HG03045 (cell line): ENCODE measurements around the gene BPIFA3.

Experiments used
- ATAC-seq: cut with Tn5 transposase; IDR thresholded peaks from one replicate; pipeline ENCODE4 v1.9.1; 2021; ENCODE audit warnings: mild to moderate bottlenecking, moderate library complexity; ENCODE audit not compliant: unreplicated experiment

Gene BPIFA3

DNA sequence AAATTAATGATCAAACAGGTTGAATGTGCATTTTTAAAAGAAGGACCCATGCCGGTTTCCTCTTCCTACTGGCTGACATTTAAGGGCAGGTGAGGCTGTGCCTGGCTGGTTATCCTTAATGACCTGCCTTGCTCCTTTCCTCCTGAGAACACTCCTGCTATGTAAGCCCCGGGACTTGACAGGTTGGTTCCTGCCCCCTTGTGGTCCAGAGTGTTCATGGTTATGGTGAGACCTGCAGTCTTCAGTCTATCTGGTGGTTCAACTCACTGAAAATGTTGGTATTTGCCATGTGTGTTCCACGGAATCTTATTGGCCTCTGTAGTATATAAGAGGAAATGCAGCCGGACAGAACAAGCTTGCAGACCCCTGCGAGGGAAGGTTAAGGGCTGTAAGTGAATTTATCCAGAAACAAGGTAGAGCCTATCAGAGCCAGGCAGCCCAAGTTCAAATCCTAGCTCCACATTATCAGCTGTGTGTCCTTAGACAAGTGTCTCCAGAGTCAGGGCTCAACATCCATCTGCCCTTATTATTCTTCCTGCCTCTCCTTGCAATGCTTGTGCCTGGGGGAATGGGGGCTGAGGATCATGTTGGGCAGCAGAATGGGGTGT lies 5.2 kb upstream of the BPIFA3 start:
- no peak for ATAC-seq

DNA sequence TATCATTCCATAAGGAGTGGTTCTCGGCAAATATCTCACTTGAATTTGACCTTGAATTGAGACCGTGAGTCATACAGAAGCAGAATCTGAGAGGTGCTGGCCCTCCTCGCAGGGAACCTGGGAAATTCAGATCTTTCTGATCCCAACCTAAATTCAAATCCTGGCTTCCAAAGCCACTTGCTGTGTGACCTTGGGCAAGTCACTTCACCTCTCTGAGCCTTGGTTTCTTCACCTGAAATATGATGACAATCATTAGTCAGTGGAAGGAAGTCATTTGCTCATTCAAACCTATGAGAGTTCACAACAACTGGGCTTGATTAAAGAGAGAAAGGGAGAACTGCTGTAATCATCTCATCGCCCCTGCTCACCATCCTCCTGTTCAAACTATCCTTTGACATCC lies 7.2 kb downstream of the BPIFA3 start:
- no peak for ATAC-seq

DNA sequence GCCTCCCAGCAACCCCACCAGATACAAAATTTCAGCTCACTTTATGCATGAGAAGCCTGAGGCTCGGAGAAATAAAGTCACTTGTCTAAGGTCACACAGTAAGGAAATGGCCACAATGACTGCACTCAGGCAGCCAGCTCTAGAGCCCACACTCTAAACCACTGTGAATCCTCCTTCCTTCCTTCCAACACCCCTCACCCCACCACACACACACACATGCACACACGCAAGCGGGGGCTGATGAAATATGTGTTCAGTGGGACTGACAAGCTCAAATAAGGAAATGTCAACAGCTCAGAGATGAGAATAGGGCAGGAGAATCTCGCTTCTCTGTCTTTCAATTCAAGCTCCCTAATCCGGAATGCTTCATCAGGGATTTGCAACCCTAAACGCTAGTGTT lies 12.7 kb downstream of the BPIFA3 start:
- ATAC-seq, result no peak

DNA sequence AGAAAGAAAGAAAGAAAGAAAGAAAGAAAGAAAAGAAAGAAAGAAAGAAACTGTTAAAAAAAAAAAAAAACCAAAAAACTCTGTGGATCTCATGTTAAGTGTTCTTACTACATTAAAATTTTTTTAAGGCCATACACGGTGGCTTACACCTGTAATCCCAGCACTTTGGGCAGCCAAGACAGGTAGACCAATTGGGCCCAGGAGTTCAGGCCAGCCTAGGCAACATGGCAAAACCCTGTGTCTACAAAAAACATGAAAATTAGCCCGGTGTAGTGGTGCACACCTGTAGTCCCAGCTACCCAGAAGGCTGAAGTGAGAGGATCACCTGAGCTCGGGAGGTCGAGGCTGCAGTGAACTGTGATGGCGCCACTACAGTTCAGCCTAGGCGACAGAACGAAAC lies 14.1 kb downstream of the BPIFA3 start:
- ATAC-seq, result no peak

GRCh38 chr20:33232486-33233072 lies 15.4 kb downstream of the BPIFA3 start:
- no peak for ATAC-seq

DNA sequence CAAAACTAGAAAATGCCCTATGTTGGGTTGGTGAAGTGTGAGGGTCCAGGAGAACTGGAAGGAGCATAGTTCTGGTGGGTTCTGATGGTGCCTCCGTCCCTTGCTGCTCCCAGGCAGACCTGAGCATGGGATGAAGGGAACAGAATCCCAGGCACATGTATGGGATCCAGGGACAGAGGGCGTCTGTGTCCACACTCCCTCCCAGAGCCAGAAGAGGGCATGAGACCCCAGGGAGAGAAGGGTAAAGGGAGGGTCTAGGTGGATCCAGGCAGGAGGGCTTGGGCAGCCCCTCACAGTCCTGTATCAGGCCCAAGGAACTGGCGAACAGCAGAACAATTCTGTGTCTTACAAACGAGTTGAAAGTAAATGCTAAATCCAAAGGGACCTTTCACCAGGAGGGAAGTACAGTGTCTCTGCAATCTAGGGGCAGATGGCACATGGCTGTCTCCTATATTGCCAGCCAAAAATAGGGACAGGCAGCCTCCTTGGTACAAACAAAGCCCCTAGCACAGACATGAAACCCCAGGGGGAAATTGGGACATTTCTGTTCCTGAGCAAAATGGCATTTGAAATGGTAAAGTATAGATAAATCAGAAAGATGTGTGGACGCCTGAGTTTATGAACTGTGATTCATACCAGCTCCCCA lies 16.1 kb downstream of the BPIFA3 start:
- ATAC-seq, result no peak

DNA sequence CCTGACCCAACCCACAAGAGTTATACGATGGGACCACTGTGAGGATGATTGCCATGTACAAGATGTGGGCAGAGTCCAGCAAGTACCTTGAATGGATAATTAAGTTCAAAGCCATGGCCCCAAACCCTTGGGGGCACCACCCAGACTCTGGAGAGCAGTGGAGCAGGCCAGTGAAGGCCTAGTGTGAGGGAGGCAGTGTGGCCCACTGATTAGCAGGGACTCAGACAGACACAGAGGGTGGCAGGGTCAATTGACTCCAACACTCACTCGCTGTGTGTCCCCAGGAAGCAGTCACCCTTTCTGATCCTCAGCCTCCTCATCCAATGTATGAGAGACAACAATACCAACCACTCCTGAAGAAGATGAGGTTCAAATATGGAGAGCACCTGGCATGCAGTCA lies 16.9 kb downstream of the BPIFA3 start:
- no peak for ATAC-seq

- ATAC-seq, result no peak
These were observed 18.5 kb downstream of the BPIFA3 start, which contains the start of gene BPIFA1 for GRCh38 chr20:33235696-33236095. TSS of gene BPIFA1 (plus strand) at chr20:33235996. CDS start at chr20:33237712, 1,716 bp downstream.

- ATAC-seq, result no peak
These were observed 19.2 kb downstream of the BPIFA3 start for GRCh38 chr20:33236351-33236750.

DNA sequence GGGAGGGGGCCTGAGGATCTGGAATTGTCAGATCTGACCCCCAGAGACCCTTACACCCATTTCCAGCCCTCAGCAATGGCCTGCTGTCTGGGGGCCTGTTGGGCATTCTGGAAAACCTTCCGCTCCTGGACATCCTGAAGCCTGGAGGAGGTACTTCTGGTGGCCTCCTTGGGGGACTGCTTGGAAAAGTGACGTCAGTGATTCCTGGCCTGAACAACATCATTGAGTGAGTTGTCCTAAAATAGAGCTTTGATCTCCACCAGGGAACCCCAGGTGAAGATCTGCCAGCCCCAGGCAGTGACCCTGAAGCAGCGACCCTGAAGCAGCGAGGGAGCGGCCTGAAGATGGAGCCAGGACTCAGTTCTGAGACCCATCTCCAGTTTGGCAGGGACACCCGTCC lies 20.8 kb downstream of the BPIFA3 start:
- ATAC-seq, result no peak

DNA sequence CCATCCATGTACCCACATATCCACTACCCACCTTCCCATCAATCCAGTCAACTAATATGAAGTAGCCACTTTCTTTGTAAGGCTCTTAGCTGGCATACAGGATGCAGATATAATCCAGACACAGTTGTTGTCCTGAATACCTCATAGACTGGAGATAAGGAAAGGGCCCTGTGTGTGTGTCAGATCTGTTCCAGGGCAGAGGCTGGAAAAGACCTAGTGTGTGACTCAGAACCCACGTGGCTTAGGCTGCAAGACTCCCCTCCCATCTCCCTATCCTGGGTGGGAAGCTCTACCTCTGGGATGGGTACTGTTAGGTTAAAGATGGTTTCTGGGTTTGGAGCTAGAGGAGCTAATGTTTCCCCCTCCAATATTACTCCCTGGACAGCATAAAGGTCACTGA lies 22.3 kb downstream of the BPIFA3 start:
- no peak for ATAC-seq

DNA sequence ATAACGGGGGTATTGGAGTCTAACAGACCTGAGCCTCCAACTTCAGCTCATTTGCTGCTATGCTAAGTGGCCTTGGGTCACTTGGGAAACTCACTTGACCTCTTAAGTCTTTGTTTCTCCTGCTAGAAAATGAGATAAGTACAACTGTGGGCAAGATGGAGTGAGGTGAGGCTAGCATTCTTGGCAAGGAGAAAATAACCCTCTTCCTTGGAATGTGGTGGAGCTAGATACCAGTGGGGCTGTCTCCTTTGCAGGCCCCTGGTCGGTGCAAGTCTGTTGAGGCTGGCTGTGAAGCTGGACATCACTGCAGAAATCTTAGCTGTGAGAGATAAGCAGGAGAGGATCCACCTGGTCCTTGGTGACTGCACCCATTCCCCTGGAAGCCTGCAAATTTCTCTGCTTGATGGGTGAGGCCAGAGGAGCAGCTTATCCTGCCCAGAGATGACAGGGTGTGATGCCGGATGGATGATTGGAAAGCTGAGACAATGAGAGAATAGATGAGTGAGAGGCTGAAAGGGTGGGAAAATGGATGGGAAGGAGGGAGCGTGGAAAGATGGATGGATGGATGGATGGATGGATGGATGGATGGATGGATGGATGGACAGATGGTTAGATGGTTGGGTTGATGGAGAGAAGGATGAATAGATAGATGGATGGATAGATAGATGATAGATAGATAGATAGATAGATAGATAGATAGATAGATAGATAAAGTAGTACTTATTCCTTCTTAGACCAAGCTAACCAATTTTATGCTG lies 23.0 kb downstream of the BPIFA3 start:
- no peak for ATAC-seq

DNA sequence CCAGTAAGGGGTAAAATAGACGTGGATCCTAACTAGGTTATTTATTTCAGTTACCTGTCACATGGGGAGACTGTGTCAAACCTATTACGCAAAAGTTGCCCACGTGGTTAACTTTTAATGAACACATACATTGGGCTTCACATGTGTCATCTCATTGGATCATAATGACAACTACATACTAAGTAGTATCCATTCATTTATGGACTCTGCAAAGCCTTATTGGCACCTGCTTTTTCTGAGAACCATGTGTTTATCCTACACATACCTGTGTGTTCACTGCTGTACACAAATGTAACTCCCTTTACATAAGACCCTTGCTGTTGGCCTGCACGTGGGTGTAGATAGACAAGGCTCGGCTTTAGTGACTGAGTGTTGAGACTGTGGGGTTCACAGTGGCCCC lies 23.8 kb downstream of the BPIFA3 start:
- no peak for ATAC-seq

DNA sequence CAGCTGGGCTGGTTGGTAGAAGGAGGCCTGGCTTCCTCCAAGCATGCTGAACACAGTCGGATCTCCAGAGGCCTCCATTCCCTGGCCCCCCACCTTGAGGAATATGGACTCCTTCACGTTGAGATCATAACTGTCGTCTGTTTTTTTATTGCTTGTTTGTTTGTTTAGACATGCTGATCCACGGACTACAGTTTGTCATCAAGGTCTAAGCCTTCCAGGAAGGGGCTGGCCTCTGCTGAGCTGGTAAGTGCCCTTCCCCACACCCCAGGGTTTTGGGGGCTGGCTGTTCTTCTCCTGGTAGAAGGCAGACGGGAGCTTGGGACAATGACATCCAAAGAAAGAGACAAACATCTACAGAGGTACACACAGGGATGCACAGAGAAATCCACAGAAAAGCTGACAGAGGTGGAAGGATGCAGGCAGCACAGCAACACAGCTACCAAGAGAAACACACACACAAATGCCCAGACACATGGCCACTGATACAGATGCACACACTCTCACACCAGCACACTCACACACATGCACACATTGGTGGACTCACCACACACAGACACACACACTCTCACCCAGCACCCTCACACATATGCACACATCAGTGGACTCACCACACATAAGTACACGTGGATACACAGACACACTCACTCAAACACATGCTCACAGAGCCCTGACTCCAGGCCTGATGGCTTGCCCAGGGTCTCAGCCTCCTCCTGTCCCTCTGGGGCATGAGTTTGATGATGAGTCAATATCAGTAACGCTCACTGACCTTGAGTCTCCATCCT lies 25.4 kb downstream of the BPIFA3 start:
- no peak for ATAC-seq

GRCh38 chr20:33246077-33246476 lies 28.9 kb downstream of the BPIFA3 start:
- no peak for ATAC-seq

DNA sequence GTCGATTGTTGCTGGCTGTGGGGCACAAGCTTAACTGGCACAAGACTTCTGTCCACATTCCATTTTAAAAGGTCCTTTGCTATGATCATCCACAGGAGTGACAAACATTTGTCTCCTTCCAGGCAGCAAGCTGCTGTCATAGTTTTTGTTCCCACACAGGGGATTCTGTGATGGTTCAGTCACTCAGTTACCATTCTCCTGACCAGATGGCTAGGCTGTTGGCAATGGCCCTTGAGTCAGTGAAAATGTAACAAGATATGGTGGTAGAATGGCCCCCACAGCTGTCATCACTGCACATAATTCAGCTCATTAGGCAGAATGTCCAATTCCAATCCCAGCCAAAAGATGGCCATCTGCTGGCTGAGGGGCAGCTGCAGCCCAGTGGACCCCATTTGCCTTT lies 32.3 kb downstream of the BPIFA3 start:
- no peak for ATAC-seq

DNA sequence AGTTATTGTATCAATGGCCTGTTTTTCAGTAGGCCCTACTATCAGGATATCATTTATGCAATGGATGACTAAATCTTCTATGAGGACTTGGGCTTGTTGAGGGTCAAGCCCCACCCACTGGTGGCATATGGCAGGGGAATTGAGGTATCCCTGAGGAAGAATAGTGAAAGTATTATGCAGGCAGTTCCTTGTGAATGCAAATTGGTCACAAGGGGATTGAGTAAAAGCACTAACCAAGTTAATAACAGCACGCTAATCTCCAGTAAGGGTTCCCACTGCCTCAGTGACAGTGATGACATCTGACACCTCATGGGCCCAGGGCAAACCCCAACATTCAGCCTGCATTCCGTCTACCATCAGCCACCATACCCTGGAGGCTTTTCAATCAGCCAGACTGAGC lies 33.5 kb downstream of the BPIFA3 start:
- ATAC-seq, result no peak

DNA sequence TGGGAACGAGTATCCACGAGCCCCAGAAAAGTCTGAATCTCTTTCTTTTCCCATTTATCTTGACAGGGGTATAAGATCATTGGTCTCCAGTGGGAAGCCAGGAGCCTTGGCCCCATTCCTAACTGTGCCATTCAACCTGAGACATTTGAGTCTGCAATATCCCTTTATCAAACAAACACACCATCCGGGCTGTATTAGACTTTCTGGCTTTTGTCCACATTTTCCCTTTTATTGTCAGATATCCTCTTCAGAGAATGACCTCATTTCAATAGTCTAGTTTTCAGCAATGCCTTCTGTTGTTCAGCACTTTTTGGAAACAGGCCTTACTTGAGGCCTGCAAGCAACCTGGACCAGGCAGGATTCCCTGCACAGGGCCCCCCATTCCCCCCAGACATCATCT lies 34.3 kb downstream of the BPIFA3 start:
- no peak for ATAC-seq

- no peak for ATAC-seq
These were observed 35.3 kb downstream of the BPIFA3 start for GRCh38 chr20:33252460-33252859.

DNA sequence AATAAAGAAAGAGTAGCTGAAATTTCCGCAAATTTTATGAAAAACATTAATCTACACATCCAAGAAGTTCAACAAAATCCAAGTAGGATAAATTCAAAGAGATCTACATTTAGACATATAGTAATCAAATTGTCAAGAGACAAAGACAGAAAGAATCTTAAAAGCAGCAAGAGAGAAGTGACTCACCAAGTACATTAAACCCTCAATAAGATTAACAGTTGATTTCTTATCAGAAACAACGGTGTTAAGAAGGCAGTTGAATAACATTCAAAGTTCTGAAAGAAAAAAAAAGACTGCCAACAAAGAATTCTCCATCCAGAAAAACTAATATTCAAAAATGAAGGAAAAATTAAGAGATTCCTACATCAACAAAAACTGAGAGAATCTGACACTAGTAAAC lies 37.9 kb downstream of the BPIFA3 start:
- ATAC-seq, result no peak

DNA sequence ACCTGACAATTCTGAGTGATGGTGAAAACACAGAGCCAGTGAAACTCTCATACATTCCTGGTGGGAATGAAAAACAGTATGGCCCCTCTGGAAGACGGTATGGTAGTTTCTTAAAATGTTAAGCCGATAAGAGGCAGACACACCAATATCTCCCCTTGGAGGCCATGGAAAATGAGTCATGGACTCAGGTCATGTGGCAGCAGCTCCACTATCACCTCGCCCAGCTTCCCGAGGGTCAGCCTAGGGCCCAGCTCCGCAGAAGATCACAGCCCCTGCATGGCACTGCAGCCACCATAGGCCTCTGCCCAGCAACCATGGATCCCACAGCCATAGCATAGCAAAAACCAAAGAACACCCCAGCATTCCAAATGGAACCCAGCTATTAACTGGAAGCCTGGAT lies 40.1 kb downstream of the BPIFA3 start:
- ATAC-seq, result no peak
